ENCODE measurements around the gene PDIA5. TPM values are rescaled to one million over a fixed set of nuclear protein-coding genes. Genes with fewer than 3 reads are reported as not detected.
A peak's percentile ranks its signal among the peaks of the same experiment; 100 is the strongest.

PDIA5 gene
- total RNA-seq, 2 donors from 2014 or later: 8.0 to 9.0 TPM

DNA sequence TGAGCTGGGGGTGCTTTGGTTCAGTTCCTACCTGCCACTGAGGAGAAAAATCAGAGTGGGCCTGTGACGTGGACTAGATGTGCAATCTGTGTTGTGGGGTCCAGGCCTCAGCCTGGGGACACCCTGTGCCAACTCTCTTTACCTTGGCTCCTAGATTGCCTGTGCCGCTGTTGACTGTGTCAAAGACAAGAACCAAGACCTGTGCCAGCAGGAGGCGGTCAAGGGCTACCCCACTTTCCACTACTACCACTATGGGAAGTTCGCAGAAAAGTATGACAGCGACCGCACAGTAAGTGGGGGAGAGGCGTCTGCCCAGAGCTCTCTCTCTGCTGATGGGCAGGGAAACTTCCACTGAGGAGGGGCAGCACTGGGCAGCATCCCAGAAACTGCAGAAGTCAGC, 94.3 kb downstream of the PDIA5 start:
- no peaks in the 10 kb centered on the region for H3K27me3 ChIP-seq
- TF ChIP-seq, protein P1, sequence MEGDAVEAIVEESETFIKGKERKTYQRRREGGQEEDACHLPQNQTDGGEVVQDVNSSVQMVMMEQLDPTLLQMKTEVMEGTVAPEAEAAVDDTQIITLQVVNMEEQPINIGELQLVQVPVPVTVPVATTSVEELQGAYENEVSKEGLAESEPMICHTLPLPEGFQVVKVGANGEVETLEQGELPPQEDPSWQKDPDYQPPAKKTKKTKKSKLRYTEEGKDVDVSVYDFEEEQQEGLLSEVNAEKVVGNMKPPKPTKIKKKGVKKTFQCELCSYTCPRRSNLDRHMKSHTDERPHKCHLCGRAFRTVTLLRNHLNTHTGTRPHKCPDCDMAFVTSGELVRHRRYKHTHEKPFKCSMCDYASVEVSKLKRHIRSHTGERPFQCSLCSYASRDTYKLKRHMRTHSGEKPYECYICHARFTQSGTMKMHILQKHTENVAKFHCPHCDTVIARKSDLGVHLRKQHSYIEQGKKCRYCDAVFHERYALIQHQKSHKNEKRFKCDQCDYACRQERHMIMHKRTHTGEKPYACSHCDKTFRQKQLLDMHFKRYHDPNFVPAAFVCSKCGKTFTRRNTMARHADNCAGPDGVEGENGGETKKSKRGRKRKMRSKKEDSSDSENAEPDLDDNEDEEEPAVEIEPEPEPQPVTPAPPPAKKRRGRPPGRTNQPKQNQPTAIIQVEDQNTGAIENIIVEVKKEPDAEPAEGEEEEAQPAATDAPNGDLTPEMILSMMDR (IDR thresholded peaks at IDR 0.05): no peak
- DNase-seq (ENCODE audit: low spot score): no peak
- H3K27ac ChIP-seq: no peak overlapping the region
- peaks cover 0 to 17% of the 10 kb centered on the region in 2 donors for H3K4me1 ChIP-seq
- peaks cover 0 to 5% of the 10 kb centered on the region in 2 donors for H3K9me3 ChIP-seq
- H3K36me3 ChIP-seq: peaks cover 30% of the 10 kb centered on the region
- no peak overlapping the region for H3K4me3 ChIP-seq

DNA sequence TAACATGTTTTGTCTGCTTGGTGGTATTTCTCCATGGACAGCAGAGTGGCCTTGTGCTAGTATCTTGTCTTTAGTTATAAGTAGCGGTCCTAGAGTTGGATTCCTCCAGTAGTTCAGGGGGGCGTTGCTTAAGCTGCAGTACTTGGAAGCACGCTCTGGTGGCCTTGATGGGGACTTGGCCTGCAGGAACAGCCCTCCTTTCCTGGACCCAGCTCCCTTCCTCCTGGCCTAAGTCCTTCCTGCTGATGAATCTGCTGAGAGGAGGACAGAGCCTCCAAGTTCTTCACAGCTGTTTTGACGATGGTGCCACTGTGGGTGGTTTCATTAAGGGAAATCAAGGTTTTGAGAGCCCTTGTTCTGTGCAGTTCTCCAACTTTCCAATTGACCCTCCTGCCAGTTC, 96.3 kb downstream of the PDIA5 start:
- no peak overlapping the region for H3K27ac ChIP-seq
- H3K36me3 ChIP-seq: peaks cover 20% of the 10 kb centered on the region
- peaks cover 0 to 5% of the 10 kb centered on the region in 2 donors for H3K9me3 ChIP-seq
- H3K4me1 ChIP-seq: no peaks in the 10 kb centered on the region
- TF ChIP-seq, protein P1 (IDR thresholded peaks at IDR 0.05): no peak
- no peak overlapping the region for H3K4me3 ChIP-seq
- DNase-seq (ENCODE audit: low spot score): peak; percentile 21
- no peaks in the 10 kb centered on the region for H3K27me3 ChIP-seq

DNA sequence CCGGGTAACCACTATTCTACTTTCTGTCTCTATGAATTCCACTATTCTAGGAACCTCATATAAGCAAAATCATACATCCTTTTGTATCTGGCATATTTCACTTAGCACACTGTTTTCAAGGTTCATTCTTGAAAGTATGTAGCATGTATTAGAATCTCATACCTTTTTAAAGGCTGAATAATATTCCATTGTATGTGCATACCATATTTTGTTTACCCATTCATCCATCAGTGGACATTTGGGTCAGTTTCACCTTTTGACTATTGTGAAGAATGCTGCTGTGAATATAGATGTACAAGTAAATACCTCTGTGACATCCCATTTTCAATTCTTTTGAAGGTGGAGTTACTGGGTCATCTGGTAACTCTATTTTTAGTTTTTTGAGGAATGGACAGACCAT, 98.3 kb downstream of the PDIA5 start:
- Histone ChIP-seq H3K9me3 (peaks cover 0 to 5% of the 10 kb centered on the region in 2 donors), H3K27me3 (no peaks in the 10 kb centered on the region), H3K36me3 (peaks cover 20% of the 10 kb centered on the region), H3K4me1 (no peaks in the 10 kb centered on the region), H3K27ac (no peak overlapping the region), H3K4me3 (no peak overlapping the region)
- TF ChIP-seq, protein P1 (IDR thresholded peaks at IDR 0.05): no peak
- no peak for DNase-seq (ENCODE audit: low spot score)

DNA sequence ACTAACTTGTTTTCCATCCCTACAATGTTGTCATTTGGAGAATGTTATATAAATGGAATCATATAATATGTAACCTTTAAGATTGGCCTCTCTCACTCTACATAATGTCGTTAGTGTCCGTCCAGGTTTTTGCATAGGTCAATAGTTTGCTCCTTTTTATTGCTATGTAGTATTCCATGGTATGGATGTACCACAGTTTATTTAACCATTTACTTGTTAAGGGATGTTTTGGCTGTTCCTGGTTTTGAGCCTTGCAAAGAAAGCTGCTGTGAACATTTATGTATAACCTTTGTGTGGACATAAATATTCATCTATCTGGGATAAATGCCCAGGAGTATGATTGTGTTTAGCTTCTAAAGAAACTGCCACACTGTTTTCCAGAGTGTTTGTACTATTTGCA, 100.9 kb downstream of the PDIA5 start:
- H3K9me3 ChIP-seq: peaks cover 0 to 5% of the 10 kb centered on the region in 2 donors
- H3K27me3 ChIP-seq: no peaks in the 10 kb centered on the region
- no peak for DNase-seq (ENCODE audit: low spot score)
- no peaks in the 10 kb centered on the region for H3K4me1 ChIP-seq
- H3K4me3 ChIP-seq: no peak overlapping the region
- no peak overlapping the region for H3K27ac ChIP-seq
- TF ChIP-seq, protein P1 (IDR thresholded peaks at IDR 0.05): no peak
- H3K36me3 ChIP-seq: peaks cover 6% of the 10 kb centered on the region

DNA sequence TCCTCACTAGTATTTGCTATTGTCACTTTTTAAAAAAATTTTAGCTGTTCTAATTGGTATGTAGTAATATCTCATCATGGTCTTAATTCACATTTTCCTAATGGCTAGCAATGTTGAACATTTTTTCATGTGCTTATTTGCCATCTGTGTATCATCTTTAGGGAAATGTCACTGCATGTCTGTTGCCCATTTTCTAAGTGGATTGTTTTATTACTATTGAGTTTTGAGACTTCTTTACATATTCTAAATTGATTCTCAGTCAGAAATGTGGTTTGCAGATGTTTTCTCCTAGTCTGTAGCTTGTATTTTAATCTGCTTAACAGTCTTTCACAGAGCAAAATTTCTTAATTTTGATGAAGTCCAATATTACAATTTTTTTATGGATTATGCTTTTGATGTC, 101.3 kb downstream of the PDIA5 start:
- no peak for DNase-seq (ENCODE audit: low spot score)
- peaks cover 0 to 5% of the 10 kb centered on the region in 2 donors for H3K9me3 ChIP-seq
- TF ChIP-seq, protein P1 (IDR thresholded peaks at IDR 0.05): no peak
- H3K27me3 ChIP-seq: no peaks in the 10 kb centered on the region
- H3K36me3 ChIP-seq: peaks cover 3% of the 10 kb centered on the region
- H3K4me1 ChIP-seq: no peaks in the 10 kb centered on the region
- H3K4me3 ChIP-seq: no peak overlapping the region
- H3K27ac ChIP-seq: no peak overlapping the region

DNA sequence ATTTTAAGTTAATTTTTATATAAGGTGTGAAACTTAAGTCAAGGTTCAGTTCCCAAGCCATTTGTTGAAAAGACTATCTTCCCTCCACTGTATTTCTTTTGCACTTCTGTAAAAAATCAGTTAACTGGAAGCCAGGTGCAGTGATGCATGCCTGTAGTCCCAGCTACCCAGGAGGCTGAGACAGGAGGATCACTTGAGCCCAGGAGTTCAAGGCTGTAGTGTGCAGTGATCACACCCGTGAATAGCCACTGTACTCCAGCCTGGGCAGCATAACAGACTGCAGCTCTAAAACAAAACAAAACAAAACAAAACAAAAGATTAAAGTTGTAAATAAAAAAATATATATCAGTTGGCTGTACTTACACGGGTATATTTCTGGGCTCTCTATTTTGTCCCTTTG, 101.8 kb downstream of the PDIA5 start:
- no peak for DNase-seq (ENCODE audit: low spot score)
- H3K4me1 ChIP-seq: no peaks in the 10 kb centered on the region
- no peak overlapping the region for H3K4me3 ChIP-seq
- no peak overlapping the region for H3K27ac ChIP-seq
- H3K9me3 ChIP-seq: peaks cover 0 to 5% of the 10 kb centered on the region in 2 donors
- no peaks in the 10 kb centered on the region for H3K27me3 ChIP-seq
- no peaks in the 10 kb centered on the region for H3K36me3 ChIP-seq
- TF ChIP-seq, protein P1 (IDR thresholded peaks at IDR 0.05): no peak

Data from right atrium auricular region (tissue), 2 donors.